HepG2 (cell line): ENCODE results near the gene XPC. TPM values are rescaled to one million over a fixed set of nuclear protein-coding genes. Genes with fewer than 3 reads are reported as not detected.
A peak's percentile ranks its signal among the peaks of the same experiment; 100 is the strongest.

Experiments used
- ELF4 ChIP-seq: sonication (generic); formaldehyde crosslinking; IDR thresholded peaks from 2 replicates; pipeline ENCODE4 v1.5.0; 2020; ENCODE audit warnings: missing genetic modification reagents, mild to moderate bottlenecking, moderate library complexity, borderline replicate concordance
- KDM2A ChIP-seq: sonication (generic); formaldehyde crosslinking; IDR thresholded peaks from 2 replicates; pipeline ENCODE4 v1.4.0; 2020; ENCODE audit warnings: low read depth, missing genetic modification reagents, borderline replicate concordance
- MAFG ChIP-seq: sonication (generic); formaldehyde crosslinking; IDR thresholded peaks from 2 replicates; pipeline ENCODE4 v1.5.1; 2020; ENCODE audit warnings: mild to moderate bottlenecking, missing genetic modification reagents
- NFIC ChIP-seq: IDR thresholded peaks from 2 replicates; pipeline ENCODE4 v1.6.1; 2012; ENCODE audit warnings: mild to moderate bottlenecking, low read length, inconsistent platforms
- SIX1 ChIP-seq: sonication (generic); formaldehyde crosslinking; IDR thresholded peaks from 2 replicates; pipeline ENCODE4 v1.4.0; 2020; ENCODE audit warnings: missing genetic modification reagents, borderline replicate concordance
- SRSF4 ChIP-seq: fragments of 200-400 bp; formaldehyde crosslinking; IDR thresholded peaks from one replicate; pipeline ENCODE4 v1.6.1; 2018; ENCODE audit warnings: mild to moderate bottlenecking, low read depth, low read length, moderate library complexity; ENCODE audit not compliant: poor library complexity, severe bottlenecking
- YY1 ChIP-seq: IDR thresholded peaks from 2 replicates; pipeline ENCODE4 v1.6.1; 2011; ENCODE audit warnings: low read length, low read depth, moderate library complexity, mild to moderate bottlenecking; ENCODE audit not compliant: insufficient read depth, insufficient replicate concordance
- ZNF138 ChIP-seq: sonication (generic); formaldehyde crosslinking; IDR thresholded peaks from 2 replicates; pipeline ENCODE4 v1.5.0; 2020; ENCODE audit warnings: mild to moderate bottlenecking, low read depth, missing genetic modification reagents
- ZNF207 ChIP-seq: fragments of 450-650 bp; IDR thresholded peaks from 2 replicates; pipeline ENCODE4 v1.6.1; 2016; ENCODE audit warnings: antibody characterized with exemption, borderline replicate concordance
- ZNF24 ChIP-seq: fragments of 450-650 bp; IDR thresholded peaks from 2 replicates; pipeline ENCODE4 v1.6.1; 2017; ENCODE audit warnings: antibody characterized with exemption, mild to moderate bottlenecking
- ZNF263 ChIP-seq: sonication (generic); formaldehyde crosslinking; IDR thresholded peaks from 2 replicates; pipeline ENCODE4 v1.4.0; 2020; ENCODE audit warnings: missing genetic modification reagents
- ZNF713 ChIP-seq: sonication (generic); formaldehyde crosslinking; IDR thresholded peaks from 2 replicates; pipeline ENCODE4 v1.4.0; 2020; ENCODE audit warnings: mild to moderate bottlenecking, missing genetic modification reagents
- ZNF83 ChIP-seq: sonication (generic); formaldehyde crosslinking; IDR thresholded peaks from 2 replicates; pipeline ENCODE4 v1.4.0; 2020; ENCODE audit warnings: missing genetic modification reagents, mild to moderate bottlenecking, borderline replicate concordance
- polyA plus RNA-seq, 8 experiments: library from polyadenylated mRNA; depleted of rRNA in 3 of 8; stranded (reverse) in 7 of 8; unstranded in 1 of 8; fragments of >200 nt; fragmentation: Illumina TruSeq in 4 of 8; extraction: Trizol in 4 of 8; gene quantifications; 2 replicates each; pipeline versions ENCODE4 v1.2.1 to v1.2.3, GENCODE V29; 2011 to 2016; ENCODE audit warnings: low read depth in 4 of 8, missing spikeins in 1 of 8, mixed read lengths in 1 of 8; ENCODE audit not compliant: insufficient read depth in 1 of 8
- total RNA-seq, 5 experiments: library from RNA; depleted of rRNA; stranded (reverse); fragments of >200 nt; fragmentation: Illumina TruSeq; extraction: Trizol; gene quantifications; 2 replicates each; pipeline ENCODE4 v1.2.3, GENCODE V29; 2016; ENCODE audit warnings: low read depth in 1 of 5
- TF ChIP-seq, protein P1 (sequence below): sonication (generic); formaldehyde crosslinking; IDR thresholded peaks from 2 replicates; pipeline ENCODE4 v1.5.0; 2020; ENCODE audit warnings: missing genetic modification reagents
- TF ChIP-seq, protein P2 (sequence below), 2 experiments: IDR thresholded peaks; 2 replicates each; pipeline ENCODE4 v1.6.1; 2011 to 2012; ENCODE audit warnings: low read length in 2 of 2, borderline replicate concordance in 1 of 2, low read depth in 1 of 2, mild to moderate bottlenecking in 1 of 2, moderate library complexity in 1 of 2

Gene XPC
- total and polyA plus RNA-seq, 2 of the 13 experiments (the other 11 are each of a cell fraction or from before 2014, with no cell fraction given), result 9.4 to 24.1 TPM

DNA sequence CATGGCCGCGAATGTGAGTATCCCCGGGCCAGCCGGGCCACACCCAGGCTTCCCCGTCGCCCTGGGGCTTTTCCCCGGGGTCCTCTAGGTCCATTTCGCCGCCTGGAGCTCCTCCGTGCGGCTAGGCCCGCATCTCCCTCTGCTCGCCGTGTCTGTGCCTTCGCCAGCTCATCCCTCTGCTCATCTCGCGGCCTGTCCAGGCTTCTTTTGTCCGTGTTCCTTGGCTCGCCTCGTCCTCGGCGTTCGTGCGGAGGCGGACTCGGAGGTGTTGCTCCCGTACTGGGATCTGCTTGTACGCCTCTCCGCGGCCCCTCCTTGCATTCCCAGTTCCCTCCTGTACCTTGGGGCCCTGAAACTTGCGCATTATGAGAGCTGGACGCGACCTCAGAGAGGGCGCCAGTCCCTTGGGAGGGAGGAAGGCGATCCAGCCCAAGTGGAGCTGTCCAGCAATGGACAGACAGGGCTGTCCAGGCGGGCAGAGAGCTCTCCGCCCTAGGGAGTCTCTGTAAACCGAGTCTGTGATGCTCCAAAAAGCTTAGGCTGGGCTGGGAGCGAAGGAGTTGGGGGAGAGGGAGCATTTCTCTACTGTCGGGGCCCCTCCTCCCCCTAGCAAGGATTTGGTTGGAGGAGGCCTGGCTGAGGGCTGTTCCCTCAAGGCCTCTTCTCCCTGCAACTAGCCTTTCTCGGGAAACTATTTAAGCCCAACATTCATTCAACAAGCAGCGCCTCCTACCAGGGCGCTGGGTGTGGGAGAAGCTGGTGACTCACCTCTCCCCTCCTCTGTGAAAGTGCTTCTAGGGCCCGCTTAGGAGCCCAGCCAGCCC lies 53.0 kb downstream of the XPC start (continued):
- TF ChIP-seq ZNF263 (CRISPR knock-in tag) (peak; percentile 81), ZNF24 (no peak), SIX1 (CRISPR knock-in tag) (no peak), ZNF713 (CRISPR knock-in tag) (no peak), YY1 (no peak), ZNF207 (no peak), SRSF4 (no peak), ZNF138 (CRISPR knock-in tag) (no peak), KDM2A (CRISPR knock-in tag) (peak; percentile 31; the same call in 1 of the 2 replicates), NFIC (no peak), ZNF83 (no peak), MAFG (CRISPR knock-in tag) (no peak), ELF4 (CRISPR knock-in tag) (peak; percentile 60; the same call in 1 of the 2 replicates)
- TF ChIP-seq, protein P1, sequence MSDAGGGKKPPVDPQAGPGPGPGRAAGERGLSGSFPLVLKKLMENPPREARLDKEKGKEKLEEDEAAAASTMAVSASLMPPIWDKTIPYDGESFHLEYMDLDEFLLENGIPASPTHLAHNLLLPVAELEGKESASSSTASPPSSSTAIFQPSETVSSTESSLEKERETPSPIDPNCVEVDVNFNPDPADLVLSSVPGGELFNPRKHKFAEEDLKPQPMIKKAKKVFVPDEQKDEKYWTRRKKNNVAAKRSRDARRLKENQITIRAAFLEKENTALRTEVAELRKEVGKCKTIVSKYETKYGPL (CRISPR knock-in tag), result no peak
- TF ChIP-seq, protein P2, sequence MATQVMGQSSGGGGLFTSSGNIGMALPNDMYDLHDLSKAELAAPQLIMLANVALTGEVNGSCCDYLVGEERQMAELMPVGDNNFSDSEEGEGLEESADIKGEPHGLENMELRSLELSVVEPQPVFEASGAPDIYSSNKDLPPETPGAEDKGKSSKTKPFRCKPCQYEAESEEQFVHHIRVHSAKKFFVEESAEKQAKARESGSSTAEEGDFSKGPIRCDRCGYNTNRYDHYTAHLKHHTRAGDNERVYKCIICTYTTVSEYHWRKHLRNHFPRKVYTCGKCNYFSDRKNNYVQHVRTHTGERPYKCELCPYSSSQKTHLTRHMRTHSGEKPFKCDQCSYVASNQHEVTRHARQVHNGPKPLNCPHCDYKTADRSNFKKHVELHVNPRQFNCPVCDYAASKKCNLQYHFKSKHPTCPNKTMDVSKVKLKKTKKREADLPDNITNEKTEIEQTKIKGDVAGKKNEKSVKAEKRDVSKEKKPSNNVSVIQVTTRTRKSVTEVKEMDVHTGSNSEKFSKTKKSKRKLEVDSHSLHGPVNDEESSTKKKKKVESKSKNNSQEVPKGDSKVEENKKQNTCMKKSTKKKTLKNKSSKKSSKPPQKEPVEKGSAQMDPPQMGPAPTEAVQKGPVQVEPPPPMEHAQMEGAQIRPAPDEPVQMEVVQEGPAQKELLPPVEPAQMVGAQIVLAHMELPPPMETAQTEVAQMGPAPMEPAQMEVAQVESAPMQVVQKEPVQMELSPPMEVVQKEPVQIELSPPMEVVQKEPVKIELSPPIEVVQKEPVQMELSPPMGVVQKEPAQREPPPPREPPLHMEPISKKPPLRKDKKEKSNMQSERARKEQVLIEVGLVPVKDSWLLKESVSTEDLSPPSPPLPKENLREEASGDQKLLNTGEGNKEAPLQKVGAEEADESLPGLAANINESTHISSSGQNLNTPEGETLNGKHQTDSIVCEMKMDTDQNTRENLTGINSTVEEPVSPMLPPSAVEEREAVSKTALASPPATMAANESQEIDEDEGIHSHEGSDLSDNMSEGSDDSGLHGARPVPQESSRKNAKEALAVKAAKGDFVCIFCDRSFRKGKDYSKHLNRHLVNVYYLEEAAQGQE (IDR thresholded peaks at IDR 0.05; ENCODE audit: borderline replicate concordance in 1 of 2, low read depth in 1 of 2, low read length in 2 of 2), result peak; percentile 84 to 94
- TF ChIP-seq, all 625 proteins: peak for 121
